NCI-H1694 (cell line): Measurements from ENCODE around the gene SLIRP.
A peak's percentile ranks its signal among the peaks of the same experiment; 100 is the strongest.
"Not testable (repeated sequence)": the region's sequence is repeated elsewhere in the genome, so short reads cannot be mapped to it uniquely, and the experiment has no call there.

Source experiments
- DNase-seq: peaks from one replicate; lab custom pipeline; 2025; lab: John Stamatoyannopoulos, UW

The SLIRP gene

GRCh38 chr14:77707724-77708408, at the start of gene SLIRP, which contains the start of gene ALKBH1:
TSS of gene SLIRP (plus strand) at chr14:77708103. CDS start at chr14:77708112, 9 bp downstream.
TSS of gene ALKBH1 (minus strand) at chr14:77708023. CDS start at chr14:77708004, 19 bp downstream.
- peak; percentile 94 for DNase-seq

GRCh38 chr14:77659831-77660230, 48.1 kb upstream of the SLIRP start:
- DNase-seq, result no peak

DNA sequence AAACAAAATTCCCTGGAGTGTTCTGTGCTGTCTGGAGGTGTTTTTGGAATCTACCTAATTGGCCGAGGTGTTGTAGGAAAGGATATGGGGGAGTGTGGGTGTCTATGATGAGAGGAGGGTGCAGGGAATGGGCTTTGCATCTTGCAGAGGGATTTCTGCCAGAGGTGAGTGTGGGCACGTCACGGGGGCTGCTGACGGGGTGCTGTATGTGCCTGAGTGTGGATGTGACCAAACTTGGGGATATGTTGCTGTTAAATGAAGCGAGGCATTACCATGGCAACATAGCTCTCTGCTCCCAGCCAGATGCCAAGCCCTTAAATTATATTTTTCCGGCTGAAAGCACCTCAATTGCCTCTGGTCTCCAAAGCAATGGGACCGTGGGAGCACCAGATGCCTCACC, 47.1 kb upstream of the SLIRP start:
- peak; percentile 100 for DNase-seq

GRCh38 chr14:77661562-77661961, 46.3 kb upstream of the SLIRP start:
- DNase-seq, result not testable (repeated sequence)

- peak; percentile 33 for DNase-seq
These were observed 44.6 kb upstream of the SLIRP start for GRCh38 chr14:77663293-77663692.

- no peak for DNase-seq
These were observed 40.6 kb upstream of the SLIRP start for GRCh38 chr14:77667331-77667730.

- DNase-seq, result no peak
These were observed 34.7 kb upstream of the SLIRP start for GRCh38 chr14:77673193-77673592.

DNA sequence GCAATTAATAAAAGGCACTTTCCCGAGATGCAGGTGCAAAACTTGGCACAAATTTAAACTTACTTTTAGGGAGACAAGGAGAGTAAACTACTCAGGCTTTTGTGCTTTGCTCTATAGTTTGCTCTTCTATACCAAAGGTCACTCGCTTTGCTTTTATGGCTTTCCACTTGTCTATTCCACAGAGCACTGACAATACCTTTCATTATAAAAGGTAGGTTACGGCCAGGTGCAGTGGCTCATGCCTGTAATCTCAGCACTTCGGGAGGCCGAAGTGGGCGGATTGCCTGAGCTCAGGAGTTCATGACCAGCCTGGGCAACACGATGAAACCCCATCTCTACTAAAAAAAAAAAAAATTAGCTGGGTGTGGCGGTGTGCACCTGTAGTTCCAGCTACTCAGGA, 33.0 kb upstream of the SLIRP start:
- DNase-seq, result no peak

DNA sequence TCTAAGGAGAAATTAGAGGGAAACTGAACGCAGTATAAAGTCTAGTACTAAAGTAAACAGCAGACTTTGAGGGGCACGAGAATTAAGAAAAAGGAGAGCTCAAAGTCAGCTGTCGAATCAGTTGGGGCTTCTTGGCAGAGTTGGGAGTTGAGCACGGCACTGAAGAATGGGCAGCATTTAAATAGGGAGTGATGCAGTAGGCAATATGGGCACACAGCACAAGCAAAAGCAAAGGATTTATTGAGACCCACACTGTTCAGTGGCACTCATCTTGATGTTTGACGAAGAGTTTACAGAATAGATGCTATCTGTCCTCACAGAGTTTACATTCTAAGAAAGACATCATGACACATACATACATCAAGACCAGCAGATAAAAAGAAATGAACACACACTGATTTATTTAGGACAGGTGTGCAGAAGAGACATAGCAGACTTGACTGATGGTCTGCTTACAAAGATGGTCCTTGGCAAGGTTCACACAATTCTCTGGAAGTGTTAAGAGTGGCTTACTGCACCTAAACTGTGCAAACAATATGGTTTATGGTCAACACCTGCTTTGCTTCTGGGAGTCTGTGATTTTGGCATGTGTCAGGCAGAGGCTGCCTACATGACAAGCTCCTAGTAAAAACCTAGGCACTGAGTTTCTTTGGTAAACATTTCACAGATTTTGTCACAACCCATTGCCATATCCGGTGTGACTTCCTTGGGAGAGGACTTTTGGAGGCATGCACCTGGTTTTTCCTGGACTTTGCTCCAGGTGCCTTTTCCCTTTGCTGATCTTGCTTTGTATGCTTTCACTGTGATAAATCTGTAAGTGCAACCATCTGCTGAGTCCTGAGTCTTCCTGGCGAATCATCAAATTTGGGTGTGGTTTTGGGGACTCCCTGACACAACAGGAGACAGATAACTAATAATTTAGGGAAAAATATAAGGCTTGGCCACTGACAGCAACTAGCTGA, 26.4 kb upstream of the SLIRP start:
- DNase-seq, result peak; percentile 46

DNA sequence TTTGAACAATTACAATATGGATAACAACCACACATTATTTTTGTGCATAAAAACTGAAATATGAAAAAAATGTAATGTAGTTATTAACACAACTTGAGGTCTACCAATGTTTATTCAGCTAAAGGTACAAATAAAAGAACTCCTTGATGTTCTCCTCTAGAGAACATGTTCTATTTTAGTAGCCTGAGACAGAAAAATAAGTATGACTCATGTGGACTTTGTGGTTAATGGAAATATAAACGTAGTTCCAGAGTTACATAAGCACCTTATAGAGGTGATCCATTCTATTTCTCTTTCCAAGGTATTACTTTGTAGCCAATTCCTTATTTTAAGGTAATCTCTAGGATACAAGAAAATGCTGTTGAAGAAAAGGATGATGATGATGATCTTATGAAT, 25.7 kb upstream of the SLIRP start:
- no peak for DNase-seq

GRCh38 chr14:77691259-77691658, 16.6 kb upstream of the SLIRP start:
- DNase-seq, result no peak

DNA sequence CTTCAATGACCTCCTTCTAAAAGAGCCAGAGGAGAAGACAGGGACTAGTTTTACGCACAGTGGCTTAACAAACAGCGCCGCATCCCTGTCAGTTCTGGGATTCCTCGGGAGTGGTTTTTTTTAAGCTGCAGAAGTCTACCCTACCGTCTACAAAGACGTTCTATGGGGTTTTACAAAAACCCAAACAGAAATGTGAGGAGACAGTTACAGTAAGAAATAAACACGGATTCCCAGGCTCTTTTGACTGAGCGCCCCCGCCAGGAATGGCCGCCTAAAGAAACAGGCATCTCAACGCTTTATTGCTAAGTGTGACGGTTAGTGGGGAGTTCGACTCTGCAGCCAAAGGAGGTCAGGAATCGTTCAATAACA, 564 bp upstream of the SLIRP start:
- DNase-seq, result peak; percentile 42

DNA sequence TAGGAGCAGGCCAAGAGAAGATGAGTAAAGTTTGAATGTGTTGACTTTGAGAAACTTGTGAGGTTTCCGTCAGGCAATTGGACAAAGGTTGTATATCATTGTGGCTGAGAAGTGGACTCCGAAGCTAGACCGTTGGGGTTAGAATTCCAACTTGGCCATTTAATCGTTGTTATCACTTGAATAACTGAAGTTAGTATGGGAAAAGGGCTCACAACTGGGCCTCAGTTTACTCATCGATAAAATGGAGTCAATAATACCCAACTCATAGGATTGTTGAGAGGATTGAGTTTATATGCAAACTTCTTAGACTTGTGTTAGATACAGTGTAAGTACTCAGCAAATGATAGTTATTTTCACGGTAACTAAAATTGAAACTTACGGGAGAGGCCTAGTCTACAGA, 846 bp downstream of the SLIRP start:
- no peak for DNase-seq

- no peak for DNase-seq
These were observed 1.5 kb downstream of the SLIRP start for GRCh38 chr14:77709412-77709811.

DNA sequence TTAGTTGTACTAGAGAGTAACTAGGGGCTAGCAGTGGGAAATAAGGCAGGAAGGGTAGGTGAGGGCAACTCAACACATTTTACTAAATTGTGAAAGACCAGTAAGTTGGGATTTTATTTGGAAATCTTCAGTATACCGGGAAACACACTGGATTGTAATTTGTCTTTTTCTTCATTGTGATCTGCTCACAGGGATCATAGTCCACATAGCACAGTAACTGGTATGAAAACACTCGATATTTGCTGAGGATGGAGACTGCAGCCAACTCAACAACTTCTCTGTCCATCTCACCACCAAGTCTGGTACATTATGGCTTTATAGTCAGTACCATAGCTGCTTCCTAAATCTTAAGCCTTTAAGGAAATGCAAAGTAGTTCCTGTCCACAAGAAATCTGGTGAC, 2.5 kb downstream of the SLIRP start:
- DNase-seq, result no peak

GRCh38 chr14:77714926-77715325, 7.0 kb downstream of the SLIRP start:
- DNase-seq, result no peak

GRCh38 chr14:77717608-77718305, 9.9 kb downstream of the SLIRP start:
- DNase-seq, result no peak

GRCh38 chr14:77721437-77721836, 13.5 kb downstream of the SLIRP start:
- no peak for DNase-seq

- DNase-seq, result no peak
These were observed 14.4 kb downstream of the SLIRP start for GRCh38 chr14:77722301-77722700.

DNA sequence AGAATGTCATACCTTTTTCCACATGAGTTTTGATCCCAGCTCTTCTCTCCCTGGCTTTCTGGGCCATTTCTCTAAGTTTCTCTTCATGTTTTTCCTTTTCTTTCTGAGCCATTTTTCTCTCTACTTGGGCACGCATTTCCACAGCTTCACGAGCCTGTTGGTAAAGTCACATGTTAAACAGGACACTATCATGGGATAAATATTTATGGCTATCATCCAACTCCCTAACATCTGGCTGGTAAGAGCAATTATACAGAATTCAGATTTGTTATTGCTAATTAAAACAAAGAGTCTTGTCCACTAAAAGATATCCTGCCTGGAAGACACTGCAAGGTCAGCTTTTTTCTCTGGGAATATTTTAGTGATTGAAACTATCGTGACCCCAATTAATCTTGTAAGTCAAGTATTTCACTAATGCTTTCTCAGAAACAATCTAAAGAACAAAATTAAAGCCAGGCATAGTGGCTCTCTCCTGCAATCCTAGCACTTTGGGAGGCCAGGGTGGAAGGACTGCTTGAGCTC, 23.1 kb downstream of the SLIRP start:
- DNase-seq, result no peak

DNA sequence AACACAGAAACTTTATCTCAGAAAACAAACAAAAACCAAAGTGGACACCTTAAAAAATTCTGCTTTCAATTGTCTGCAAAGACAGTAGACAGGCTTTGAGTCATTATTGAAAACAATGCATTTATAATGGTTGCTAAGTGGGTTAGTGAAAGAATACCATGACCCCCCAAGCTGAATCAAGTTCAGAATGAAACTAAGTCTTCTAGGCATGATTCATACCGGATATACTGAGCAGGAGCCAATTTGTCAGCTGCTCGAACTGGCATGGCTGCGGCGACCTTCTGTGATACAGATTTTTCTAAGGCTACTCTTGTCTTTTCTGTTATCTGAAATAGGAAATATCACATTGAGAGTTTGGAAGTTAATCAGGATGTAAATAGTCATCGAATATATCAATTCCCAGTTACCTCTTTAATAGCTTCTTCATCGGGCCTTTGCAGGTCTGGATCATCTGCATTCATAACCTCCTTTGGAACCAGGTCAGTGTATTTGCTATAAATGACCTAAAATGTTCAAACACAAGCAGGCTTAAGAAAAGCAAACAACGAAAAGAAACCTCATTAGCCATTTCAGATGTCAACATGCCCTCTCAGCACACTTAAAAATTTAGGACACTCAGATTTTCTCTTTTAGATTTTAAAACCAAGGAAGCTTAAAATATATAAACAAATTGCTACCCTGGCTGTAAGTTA, 30.8 kb downstream of the SLIRP start:
- no peak for DNase-seq

GRCh38 chr14:77741438-77741837, 33.5 kb downstream of the SLIRP start:
- no peak for DNase-seq
